ENCODE measurements around the gene FOXRED1.
A peak's percentile ranks its signal among the peaks of the same experiment; 100 is the strongest.
"Not testable (repeated sequence)": the region's sequence is repeated elsewhere in the genome, so short reads cannot be mapped to it uniquely, and the experiment has no call there.

The FOXRED1 gene
- total RNA-seq, result 9.9 to 20.1 reads per million in 2 donors

DNA sequence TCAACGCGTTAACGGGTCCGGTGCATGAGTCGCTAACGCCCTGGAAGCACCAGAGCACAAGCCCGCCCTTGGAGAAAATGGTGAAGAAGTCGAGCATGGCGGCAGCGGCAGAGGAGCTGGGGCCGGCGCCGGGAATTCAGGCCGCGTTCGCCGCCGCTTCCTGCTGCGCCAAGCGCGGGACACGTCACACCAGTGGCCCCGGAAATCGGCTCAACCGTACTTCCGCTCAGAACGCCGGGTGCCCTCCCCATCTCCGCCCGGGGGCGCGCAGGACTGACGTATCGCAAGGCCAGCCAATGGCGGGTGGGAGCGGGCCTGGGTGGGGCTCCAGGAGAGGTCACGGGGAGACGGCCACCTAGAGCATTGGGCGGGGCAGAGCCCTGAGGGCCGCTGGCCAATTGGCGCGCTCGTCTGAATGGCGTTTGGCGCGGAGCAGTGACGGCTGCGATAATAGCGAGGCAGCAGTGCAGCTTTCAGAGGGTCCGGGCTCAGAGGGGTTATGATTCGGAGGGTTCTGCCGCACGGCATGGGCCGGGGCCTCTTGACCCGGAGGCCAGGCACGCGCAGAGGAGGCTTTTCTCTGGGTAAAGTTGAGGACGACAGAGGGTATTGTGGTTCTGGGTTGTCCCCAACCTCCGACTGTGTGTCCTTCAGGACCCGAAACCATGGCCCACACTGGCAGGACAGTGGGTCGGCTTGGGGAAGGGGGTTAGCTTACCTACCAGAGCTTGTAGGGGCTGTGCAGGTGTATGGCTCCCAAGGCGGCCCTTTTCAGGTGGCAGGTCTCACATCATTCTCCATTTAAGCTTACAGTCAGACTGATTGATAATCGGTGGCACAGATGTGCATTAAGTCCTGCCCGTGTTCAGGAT is at the start of gene FOXRED1, which contains the start of gene SRPRA:
Gene FOXRED1 (plus strand): TSS at position 447 of the 872 bp plus-strand sequence. CDS start 53 bp downstream, at position 500.
Gene SRPRA (minus strand): TSS at position 188 of the 872 bp plus-strand sequence. CDS start 91 bp downstream, at position 97.
- DNase-seq, result peak; percentile 99

DNA sequence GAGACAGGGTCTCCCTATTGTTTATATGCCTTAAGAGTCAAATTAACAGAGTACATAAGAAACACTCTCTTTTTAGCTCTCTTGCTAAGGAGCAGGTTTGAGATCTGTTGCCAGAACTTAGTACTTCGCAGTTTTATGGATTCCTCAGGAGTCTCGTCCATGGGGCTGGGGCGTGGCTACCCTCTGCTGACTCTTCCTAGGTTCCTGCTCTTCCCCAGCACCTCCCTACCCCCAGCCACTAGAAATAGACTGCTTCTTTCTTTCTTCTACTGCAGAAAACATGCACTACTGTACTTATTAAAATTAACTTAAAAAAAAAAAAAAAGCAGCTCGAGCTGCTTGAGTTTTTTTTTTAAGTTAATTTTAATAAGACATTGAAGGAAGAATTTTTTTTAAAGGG is 49.4 kb upstream of the FOXRED1 start:
- no peak for DNase-seq

DNA sequence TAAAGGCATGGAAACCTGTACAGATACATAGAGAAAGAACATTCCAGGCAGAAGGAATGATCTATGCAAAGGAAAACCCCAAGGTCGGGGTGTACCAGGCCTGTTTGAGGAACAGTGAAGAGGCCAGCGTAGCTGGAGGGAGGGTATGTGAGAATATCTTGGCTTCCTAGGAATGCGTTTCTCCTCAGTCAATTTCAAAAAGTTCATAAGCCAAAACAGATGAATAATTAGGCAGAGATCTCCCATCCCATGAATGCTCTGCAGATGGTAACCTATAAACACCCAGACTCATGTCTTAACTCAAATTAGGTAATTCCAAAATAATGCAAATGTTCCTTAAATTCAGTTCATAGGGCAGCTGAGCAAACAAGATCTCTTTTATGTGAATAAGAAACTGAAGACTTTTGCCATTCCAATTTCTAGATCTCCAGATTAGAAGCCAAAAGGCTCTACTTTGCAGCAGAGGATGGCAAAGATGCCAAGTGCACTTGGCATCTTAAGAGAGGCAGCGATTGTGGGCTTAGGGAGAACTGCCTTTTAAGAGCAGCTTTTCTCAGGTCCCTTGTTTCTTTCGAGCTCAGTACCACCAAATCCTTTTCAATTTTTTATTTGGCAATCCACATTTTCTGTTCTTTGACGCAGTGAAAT is 44.2 kb upstream of the FOXRED1 start:
- no peak for DNase-seq

DNA sequence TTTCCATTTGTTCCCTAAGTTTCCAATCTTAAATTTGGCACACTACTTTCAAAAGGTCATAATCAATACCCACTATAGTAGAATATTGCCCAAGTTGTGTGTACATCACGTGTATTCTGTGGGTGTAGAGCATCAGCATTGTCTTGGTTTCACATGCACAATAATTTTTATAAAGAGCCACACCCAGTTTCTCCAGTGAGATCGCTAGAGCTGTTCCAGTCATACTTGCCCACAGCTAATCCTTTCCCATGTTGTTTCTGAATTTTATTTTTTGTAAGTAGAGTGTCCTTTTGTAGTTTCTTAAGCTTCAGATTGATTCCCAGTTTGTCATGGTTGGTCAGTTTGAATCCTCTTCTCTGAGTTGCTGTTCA is 43.7 kb upstream of the FOXRED1 start:
- DNase-seq, result no peak

DNA sequence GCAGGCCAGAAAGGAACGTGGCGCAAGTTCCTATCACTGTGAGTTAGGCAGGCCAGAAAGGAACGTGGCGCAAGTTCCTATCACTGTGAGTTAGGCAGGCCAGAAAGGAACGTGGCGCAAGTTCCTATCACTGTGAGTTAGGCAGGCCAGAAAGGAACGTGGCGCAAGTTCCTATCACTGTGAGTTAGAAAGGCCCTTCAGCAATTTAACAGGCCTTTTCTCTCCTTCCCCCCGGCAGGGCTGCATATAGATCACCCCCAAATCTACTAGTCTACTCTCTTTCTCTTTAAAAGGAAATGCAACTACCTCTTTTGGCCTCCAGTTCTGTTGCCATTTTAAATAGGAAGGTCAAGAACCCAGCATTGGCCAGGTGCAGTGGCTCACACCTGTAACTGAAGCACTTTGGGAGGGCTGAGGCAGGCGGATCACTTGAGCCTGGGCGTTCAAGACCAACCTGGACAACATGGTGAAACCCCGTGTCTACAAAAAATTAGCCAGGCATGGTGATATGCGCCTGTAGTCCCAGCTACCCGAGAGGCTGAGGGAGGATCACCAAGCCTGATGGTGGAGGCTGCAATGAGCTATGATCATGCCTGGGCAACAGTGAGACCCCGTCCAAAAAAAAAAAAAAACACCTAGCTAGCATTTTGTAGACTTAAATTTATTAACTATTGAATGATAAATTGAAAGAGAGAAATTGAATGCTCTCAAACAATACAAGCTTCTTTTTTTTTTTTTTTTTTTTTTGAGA is 42.4 kb upstream of the FOXRED1 start:
- no peak for DNase-seq

DNA sequence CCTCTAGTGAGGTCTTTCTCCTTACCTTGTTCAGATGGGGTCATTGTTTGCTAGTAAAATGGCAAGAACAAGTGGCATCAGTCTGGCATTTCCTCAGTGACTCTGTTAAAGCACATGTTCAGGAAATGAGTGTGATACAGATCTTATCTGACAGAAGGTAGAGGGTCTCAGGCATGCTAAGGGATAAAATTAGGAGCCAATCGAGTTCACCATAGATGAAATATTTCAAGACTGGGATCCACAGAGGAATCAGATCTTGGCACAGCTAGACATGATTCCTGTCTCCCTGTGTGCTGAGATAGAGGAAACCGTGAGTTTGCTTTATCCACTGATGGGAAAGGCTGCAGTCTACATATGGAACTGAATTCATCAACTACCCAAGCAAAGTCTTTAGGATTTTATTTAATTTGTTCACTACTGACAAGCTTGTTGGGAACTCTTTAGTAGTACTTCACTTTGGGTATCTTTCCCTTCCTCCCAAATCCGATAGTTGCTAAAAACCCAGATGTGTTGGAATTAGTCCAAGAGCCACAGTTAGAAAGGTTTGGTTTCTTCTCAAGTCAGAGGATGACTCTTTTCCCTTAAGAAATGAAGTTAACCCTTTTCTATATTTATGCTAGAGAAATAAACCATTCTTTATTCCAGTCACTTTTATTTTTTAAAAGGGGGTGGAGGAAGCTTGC is 39.0 kb upstream of the FOXRED1 start:
- DNase-seq, result no peak

DNA sequence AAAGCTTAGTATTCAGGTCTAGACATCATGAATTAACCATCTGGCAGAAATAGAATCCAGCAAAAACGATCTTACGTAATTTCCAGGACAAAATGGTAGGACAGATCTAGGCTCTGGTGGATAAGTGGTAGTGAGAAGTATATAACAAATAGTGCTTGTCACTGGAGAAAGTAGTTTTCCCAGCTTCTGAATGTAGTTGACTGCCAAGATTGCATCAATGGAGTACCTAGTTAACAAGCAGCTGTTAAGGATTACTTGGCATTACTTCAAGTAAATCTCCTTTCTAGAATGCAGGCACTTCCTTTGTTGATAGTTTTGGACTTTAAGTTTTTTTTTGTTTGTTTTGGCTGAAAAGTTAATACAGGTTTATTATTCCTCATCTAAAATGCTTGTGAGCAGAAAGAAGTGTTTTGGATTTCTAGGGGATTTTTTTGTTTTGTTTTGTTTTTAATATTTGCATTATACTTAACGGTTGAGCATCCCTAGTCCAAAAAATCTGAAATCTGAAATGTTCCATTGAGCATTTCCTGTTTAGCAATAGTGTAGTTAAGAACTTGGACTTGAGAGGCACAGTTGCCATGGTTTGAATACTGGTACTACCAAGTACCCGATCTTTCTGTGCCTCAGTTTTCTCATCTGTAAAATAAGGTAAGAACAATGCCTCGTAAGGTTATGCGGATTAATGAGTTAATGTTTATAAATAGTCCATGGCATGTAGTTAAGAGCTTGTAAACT is 37.1 kb upstream of the FOXRED1 start:
- DNase-seq, result no peak

DNA sequence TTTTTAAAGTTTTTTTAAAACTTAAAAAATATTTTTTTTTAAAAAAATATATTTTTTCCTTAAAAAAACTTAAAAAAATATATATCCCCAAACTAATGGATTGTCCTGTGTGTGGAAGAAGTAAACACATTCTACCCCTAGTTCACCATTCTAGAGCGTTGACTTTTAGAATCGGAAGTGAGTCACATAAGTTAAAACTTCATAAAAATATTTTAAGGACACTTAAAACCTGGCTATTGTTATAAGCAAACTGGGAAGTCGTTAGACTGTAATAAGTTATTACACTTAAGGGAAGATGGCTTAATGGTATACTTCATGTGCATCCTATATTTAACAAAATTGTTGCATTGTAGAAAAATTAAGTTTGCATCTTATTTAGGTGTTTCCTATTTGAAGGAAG is 36.3 kb upstream of the FOXRED1 start:
- no peak for DNase-seq

DNA sequence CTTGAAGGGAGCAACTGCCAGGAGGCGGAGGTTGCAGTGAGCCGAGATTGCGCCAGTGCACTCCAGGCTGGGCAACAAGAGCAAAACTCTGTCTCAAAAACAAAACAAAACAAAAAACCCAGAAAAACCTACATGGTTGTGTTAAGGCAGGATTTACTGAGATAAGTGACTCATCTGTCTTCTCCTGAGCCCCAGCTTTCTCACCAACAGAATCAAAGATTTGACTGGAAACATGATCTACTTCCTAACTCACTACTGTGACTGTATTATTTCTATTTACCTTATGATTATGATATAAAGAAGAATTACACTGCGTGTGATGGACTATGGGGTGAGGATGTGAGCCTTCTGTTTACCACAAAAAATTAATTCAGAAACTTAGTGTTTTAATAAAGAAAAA is 35.6 kb upstream of the FOXRED1 start:
- no peak for DNase-seq

DNA sequence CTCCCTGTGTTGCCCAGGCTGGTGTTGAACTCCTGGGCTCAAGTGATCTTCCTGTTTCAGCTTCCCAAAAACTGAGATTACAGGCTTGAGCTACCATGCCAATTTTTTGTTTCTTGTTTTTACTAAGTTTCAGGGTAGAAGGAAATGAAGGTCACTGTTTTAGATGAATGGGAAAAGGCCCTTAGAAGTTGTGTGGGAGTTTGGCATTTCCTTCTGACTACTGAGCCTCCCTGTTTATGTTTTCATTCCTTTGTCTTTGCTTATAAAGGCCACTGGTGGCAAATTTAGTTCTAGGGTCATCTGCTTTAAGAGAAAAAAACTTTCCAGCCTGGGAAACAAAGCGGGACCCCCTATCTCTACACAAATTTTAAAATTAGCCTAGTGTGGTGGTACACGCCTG is 22.3 kb upstream of the FOXRED1 start:
- no peak for DNase-seq

DNA sequence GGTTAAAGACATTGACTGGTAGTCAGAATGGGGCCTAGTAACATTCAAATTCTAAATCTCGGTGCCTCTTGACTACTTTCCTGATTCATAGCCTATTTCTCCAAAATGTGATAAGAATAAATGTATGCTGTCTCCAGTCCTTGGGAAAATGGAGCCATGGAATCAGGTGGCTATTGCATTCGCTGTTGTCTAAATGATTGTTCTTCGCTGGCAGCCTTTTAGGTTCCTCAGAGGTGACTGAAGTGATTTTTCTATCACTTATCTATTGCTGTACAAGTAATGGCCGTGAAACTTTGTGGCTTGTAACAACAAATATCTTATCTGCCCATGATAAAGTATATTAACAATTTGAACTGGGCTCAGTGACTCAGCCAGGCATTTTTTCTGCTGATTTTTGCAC is 15.7 kb upstream of the FOXRED1 start:
- no peak for DNase-seq

DNA sequence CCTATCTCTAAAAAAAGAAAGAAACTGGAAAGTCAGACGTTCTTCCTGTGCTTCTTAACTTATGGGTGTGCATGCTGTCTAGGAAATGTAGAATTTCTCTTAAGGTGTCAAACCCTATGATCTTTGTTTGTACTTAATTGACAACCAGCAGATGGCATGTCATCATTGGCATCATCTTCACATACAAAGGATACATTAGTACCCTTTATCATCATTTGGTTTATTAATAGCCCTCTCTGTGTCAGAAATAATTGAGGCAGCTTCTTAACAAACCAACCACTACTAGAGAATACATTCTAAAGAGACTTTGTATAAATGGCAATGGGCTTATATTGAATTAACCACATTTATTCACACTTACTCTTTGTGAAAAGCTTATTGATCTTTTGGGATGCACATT is 14.1 kb upstream of the FOXRED1 start:
- DNase-seq, result no peak

DNA sequence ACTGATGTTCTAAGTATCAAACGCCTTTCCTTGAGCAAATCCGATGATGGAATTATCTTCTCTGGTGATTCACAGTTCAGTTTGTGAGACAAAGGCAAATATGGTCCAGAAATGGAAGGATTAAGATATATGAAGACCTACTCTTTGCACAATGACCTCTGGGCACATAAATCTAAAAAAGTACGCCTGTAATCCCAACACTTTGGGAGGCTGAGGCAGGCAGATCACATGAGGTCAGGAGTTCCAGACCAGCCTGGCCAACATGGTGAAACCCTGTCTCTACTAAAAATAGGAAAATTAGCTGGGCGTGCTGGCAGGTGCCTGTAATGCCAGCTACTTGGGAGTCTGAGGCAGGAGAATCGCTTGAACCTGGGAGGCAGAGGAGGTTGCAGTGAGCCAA is 13.4 kb upstream of the FOXRED1 start:
- DNase-seq, result not testable (repeated sequence)

DNA sequence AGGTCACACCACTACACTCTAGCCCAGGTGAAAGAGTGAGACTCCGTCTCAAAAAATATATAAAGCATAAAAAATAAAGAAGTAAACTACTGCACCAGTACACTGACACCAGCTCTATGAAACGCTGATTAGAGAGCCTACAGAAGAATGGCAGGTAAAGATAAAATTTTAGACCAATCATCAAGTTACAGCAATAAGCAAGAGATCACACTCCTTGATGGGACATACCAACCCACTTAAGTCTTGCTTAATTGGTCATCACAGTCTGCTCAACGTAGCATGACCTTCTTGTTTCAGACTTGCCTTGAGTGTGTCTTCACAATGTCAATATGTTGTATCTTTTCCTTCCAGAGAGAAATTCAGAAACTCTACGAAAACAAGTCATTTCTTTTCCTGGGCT is 12.7 kb upstream of the FOXRED1 start:
- DNase-seq, result no peak

DNA sequence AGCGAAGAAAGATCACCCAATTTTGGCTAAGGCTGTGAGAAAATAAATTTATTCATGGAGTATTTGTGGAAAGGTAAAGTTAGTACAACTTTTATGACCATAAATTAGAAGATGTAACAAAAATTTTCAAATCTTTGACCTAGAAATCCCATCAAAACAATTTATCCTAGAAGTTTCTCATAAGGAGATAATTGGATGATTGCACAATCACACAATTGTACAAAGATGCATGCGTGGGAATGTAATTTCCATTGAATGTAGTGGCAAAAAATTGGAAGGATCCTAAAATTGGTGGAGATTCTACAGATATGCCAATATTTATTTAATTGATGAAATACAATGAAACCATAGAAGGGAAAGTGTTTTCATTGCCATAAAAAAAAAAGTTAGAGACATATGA is 11.8 kb upstream of the FOXRED1 start:
- no peak for DNase-seq

DNA sequence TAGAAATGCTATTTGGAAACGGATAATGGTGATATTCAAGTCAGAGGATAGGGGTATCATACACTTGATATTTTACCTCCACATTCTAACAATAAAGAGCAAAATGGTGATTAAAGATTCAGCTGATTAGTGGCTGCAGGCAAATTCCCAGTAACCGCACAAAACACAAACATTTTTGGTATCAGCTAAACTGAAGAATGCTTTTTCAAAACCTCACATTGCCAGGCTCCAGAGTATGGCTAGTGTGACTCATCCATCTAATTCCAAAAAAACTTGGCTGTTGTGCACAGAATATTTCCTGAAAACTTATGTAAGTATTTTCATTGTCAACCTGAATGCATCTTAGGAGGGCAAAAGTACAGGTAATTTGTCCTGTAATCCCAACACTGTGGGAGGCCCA is 11.2 kb upstream of the FOXRED1 start:
- no peak for DNase-seq

DNA sequence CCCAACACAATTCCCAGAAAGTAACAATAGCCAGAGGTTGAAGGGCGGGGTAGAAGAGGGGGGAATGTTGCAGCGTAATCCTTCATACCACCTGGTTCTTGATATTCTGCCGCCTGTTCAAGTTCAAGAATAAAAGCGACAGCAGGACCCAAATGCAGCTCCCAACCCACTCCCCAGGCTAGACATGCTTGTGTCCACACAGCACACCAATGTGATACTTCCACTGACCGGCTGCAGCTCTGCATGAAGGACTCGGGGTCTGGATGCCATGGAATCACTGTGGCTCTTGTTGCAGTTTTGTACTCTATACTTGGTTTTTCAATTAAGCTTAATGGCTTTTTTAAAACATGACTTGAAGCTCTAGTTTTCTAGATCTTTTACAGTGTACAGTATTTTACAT is 6.7 kb upstream of the FOXRED1 start:
- no peak for DNase-seq

DNA sequence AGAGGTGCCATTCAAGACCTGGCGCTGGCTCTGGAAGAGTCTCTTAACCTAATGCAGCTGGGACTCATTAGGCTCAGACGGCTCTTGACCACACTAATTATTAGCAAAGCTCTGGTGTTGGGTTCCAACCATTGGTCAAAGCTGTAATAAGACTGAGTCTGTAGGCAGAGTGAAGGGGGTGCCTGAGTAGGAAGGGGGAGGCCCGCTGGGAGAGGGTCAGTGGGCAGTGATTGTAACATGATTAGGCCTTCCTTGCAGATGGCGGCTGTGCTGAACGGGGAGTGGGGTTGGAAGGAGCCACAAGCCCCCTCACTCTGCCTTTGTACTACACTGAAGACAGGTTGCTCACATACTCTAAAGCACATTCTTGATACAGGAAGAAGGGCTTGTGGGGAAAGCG is 5.5 kb upstream of the FOXRED1 start:
- DNase-seq, result no peak

DNA sequence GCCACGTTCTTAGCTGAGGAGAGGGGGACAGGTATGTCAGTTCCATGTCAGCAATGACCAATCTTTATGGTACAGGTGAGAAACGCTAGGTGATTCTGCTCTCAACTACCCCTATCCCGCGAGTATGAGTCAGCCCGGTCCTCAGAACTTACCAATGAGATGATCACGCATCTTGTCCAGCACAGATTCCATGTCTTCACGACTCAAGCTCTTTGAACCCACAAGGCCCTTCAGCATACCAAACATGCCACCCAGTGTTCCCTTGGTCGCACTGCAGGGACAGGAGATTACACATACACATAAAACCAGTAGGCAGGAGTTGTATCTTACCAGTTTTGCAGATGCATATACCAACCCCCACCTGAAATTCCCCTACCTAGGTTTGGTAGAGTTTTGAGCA is 3.1 kb upstream of the FOXRED1 start:
- no peak for DNase-seq

DNA sequence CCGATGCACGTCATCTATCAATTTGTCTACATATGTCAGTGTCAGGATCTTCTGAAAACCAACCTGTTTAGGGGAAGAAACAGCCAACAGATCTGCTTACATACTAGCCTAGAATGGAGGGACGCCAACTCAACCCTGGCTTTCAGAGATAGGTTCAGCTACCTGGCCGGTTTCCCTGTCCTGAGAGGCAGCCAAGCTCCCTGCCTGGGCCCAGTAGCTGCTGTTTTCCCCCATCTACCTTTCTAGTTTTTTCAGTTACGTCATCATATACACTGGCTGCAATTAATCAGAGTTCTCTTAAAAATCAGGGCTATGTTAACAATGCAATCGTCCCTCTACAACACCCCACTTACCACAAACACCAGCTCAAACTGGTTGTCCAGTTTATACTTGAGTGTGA is 1.3 kb upstream of the FOXRED1 start:
- DNase-seq, result no peak

DNA sequence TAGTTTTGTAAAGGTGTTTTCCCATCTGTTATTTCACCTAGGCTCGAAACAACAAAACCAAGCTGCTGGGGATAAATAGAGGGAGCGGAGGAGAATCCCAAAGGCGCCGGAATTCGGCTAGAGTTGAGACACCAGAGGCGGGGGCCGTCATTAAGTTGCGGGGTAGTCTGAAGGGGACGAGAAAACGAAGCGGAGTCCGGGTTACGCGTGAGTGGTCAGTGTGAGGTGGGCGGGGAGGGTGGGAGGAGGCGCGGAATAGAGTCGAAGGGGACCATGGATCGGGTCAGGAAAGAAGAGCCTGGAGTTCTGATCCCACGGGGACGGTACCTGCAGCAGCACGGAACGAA is 620 bp upstream of the FOXRED1 start:
- no peak for DNase-seq

DNA sequence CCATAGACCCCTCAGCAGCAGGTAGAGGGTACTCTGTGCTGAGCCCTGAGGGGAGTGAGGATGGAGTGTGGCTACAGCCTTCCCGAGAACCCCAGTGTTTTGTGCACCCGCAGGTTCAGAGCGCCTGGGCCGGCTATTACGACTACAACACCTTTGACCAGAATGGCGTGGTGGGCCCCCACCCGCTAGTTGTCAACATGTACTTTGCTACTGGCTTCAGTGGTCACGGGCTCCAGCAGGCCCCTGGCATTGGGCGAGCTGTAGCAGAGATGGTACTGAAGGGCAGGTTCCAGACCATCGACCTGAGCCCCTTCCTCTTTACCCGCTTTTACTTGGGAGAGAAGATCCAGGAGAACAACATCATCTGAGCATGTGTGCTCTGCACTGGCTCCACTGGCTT is 8.4 kb downstream of the FOXRED1 start:
- no peak for DNase-seq
